Measurements from ENCODE around the gene LRRC37A.
"Not testable (repeated sequence)": the region's sequence is repeated elsewhere in the genome, so short reads cannot be mapped to it uniquely, and the experiment has no call there.

Gene LRRC37A

GRCh38 chr17:46287587-46287986, 7.3 kb upstream of the LRRC37A start:
- H3K27me3 ChIP-seq (ENCODE audit: control insufficient read depth in 5 of 5, insufficient read depth in 4 of 5, low read length in 5 of 5); H3K4me1 ChIP-seq (ENCODE audit: control insufficient read depth in 5 of 5, insufficient read depth in 5 of 5, low read length in 5 of 5); H3K36me3 ChIP-seq (ENCODE audit: control insufficient read depth in 5 of 5, insufficient read depth in 5 of 5, low read length in 5 of 5); H3K27ac ChIP-seq (ENCODE audit: low read depth, low read length); H3K9ac ChIP-seq (ENCODE audit: low read length in 5 of 5); H3K9me3 ChIP-seq (ENCODE audit: control insufficient read depth in 5 of 5, low read length in 5 of 5); H3K4me3 ChIP-seq (ENCODE audit: low read depth in 1 of 5, low read length in 5 of 5): not testable (repeated sequence)

GRCh38 chr17:46290906-46291546, 3.9 kb upstream of the LRRC37A start:
- H3K27ac ChIP-seq (ENCODE audit: low read depth, low read length); H3K9ac ChIP-seq (ENCODE audit: low read length in 5 of 5); H3K9me3 ChIP-seq (ENCODE audit: control insufficient read depth in 5 of 5, low read length in 5 of 5); H3K4me1 ChIP-seq (ENCODE audit: control insufficient read depth in 5 of 5, insufficient read depth in 5 of 5, low read length in 5 of 5); H3K27me3 ChIP-seq (ENCODE audit: control insufficient read depth in 5 of 5, insufficient read depth in 4 of 5, low read length in 5 of 5); H3K36me3 ChIP-seq (ENCODE audit: control insufficient read depth in 5 of 5, insufficient read depth in 5 of 5, low read length in 5 of 5); H3K4me3 ChIP-seq (ENCODE audit: low read depth in 1 of 5, low read length in 5 of 5): not testable (repeated sequence)

- H3K27ac ChIP-seq (ENCODE audit: low read depth, low read length); H3K9ac ChIP-seq (ENCODE audit: low read length in 5 of 5); H3K4me3 ChIP-seq (ENCODE audit: low read depth in 1 of 5, low read length in 5 of 5); H3K36me3 ChIP-seq (ENCODE audit: control insufficient read depth in 5 of 5, insufficient read depth in 5 of 5, low read length in 5 of 5); H3K27me3 ChIP-seq (ENCODE audit: control insufficient read depth in 5 of 5, insufficient read depth in 4 of 5, low read length in 5 of 5); H3K4me1 ChIP-seq (ENCODE audit: control insufficient read depth in 5 of 5, insufficient read depth in 5 of 5, low read length in 5 of 5); H3K9me3 ChIP-seq (ENCODE audit: control insufficient read depth in 5 of 5, low read length in 5 of 5): not testable (repeated sequence)
Measured at GRCh38 chr17:46291618-46292017, 3.3 kb upstream of the LRRC37A start.

GRCh38 chr17:46341220-46341619, 46.3 kb downstream of the LRRC37A start:
- not testable (repeated sequence) for H3K4me1 ChIP-seq (ENCODE audit: control insufficient read depth in 5 of 5, insufficient read depth in 5 of 5, low read length in 5 of 5); H3K9ac ChIP-seq (ENCODE audit: low read length in 5 of 5); H3K9me3 ChIP-seq (ENCODE audit: control insufficient read depth in 5 of 5, low read length in 5 of 5)

GRCh38 chr17:46342131-46342530, 47.2 kb downstream of the LRRC37A start:
- not testable (repeated sequence) for H3K9ac ChIP-seq (ENCODE audit: low read length in 5 of 5); H3K9me3 ChIP-seq (ENCODE audit: control insufficient read depth in 5 of 5, low read length in 5 of 5); H3K36me3 ChIP-seq (ENCODE audit: control insufficient read depth in 5 of 5, insufficient read depth in 5 of 5, low read length in 5 of 5)

More at GRCh38 chr17:46341220-46341619, 46.3 kb downstream of the LRRC37A start:
- H3K36me3 ChIP-seq (ENCODE audit: control insufficient read depth in 5 of 5, insufficient read depth in 5 of 5, low read length in 5 of 5); H3K27ac ChIP-seq (ENCODE audit: low read depth, low read length); H3K4me3 ChIP-seq (ENCODE audit: low read depth in 1 of 5, low read length in 5 of 5); H3K27me3 ChIP-seq (ENCODE audit: control insufficient read depth in 5 of 5, insufficient read depth in 4 of 5, low read length in 5 of 5): not testable (repeated sequence)

GRCh38 chr17:46348345-46348744, 53.4 kb downstream of the LRRC37A start:
- H3K4me3 ChIP-seq (ENCODE audit: low read depth in 1 of 5, low read length in 5 of 5); H3K4me1 ChIP-seq (ENCODE audit: control insufficient read depth in 5 of 5, insufficient read depth in 5 of 5, low read length in 5 of 5); H3K27me3 ChIP-seq (ENCODE audit: control insufficient read depth in 5 of 5, insufficient read depth in 4 of 5, low read length in 5 of 5); H3K9me3 ChIP-seq (ENCODE audit: control insufficient read depth in 5 of 5, low read length in 5 of 5); H3K36me3 ChIP-seq (ENCODE audit: control insufficient read depth in 5 of 5, insufficient read depth in 5 of 5, low read length in 5 of 5); H3K9ac ChIP-seq (ENCODE audit: low read length in 5 of 5); H3K27ac ChIP-seq (ENCODE audit: low read depth, low read length): not testable (repeated sequence)

More at GRCh38 chr17:46342131-46342530, 47.2 kb downstream of the LRRC37A start:
- H3K4me1 ChIP-seq (ENCODE audit: control insufficient read depth in 5 of 5, insufficient read depth in 5 of 5, low read length in 5 of 5); H3K27me3 ChIP-seq (ENCODE audit: control insufficient read depth in 5 of 5, insufficient read depth in 4 of 5, low read length in 5 of 5); H3K27ac ChIP-seq (ENCODE audit: low read depth, low read length); H3K4me3 ChIP-seq (ENCODE audit: low read depth in 1 of 5, low read length in 5 of 5): not testable (repeated sequence)

- H3K36me3 ChIP-seq (ENCODE audit: control insufficient read depth in 5 of 5, insufficient read depth in 5 of 5, low read length in 5 of 5); H3K4me3 ChIP-seq (ENCODE audit: low read depth in 1 of 5, low read length in 5 of 5); H3K9ac ChIP-seq (ENCODE audit: low read length in 5 of 5); H3K27ac ChIP-seq (ENCODE audit: low read depth, low read length); H3K9me3 ChIP-seq (ENCODE audit: control insufficient read depth in 5 of 5, low read length in 5 of 5); H3K27me3 ChIP-seq (ENCODE audit: control insufficient read depth in 5 of 5, insufficient read depth in 4 of 5, low read length in 5 of 5); H3K4me1 ChIP-seq (ENCODE audit: control insufficient read depth in 5 of 5, insufficient read depth in 5 of 5, low read length in 5 of 5): not testable (repeated sequence)
Measured at GRCh38 chr17:46349060-46349459, 54.1 kb downstream of the LRRC37A start.

GRCh38 chr17:46353856-46354255, 58.9 kb downstream of the LRRC37A start:
- H3K4me3 ChIP-seq (ENCODE audit: low read depth in 1 of 5, low read length in 5 of 5); H3K36me3 ChIP-seq (ENCODE audit: control insufficient read depth in 5 of 5, insufficient read depth in 5 of 5, low read length in 5 of 5); H3K9ac ChIP-seq (ENCODE audit: low read length in 5 of 5); H3K27ac ChIP-seq (ENCODE audit: low read depth, low read length); H3K27me3 ChIP-seq (ENCODE audit: control insufficient read depth in 5 of 5, insufficient read depth in 4 of 5, low read length in 5 of 5); H3K4me1 ChIP-seq (ENCODE audit: control insufficient read depth in 5 of 5, insufficient read depth in 5 of 5, low read length in 5 of 5); H3K9me3 ChIP-seq (ENCODE audit: control insufficient read depth in 5 of 5, low read length in 5 of 5): not testable (repeated sequence)

GRCh38 chr17:46361145-46361735, 66.3 kb downstream of the LRRC37A start:
- not testable (repeated sequence) for H3K9me3 ChIP-seq (ENCODE audit: control insufficient read depth in 5 of 5, low read length in 5 of 5); H3K9ac ChIP-seq (ENCODE audit: low read length in 5 of 5); H3K4me3 ChIP-seq (ENCODE audit: low read depth in 1 of 5, low read length in 5 of 5); H3K36me3 ChIP-seq (ENCODE audit: control insufficient read depth in 5 of 5, insufficient read depth in 5 of 5, low read length in 5 of 5); H3K27me3 ChIP-seq (ENCODE audit: control insufficient read depth in 5 of 5, insufficient read depth in 4 of 5, low read length in 5 of 5); H3K27ac ChIP-seq (ENCODE audit: low read depth, low read length); H3K4me1 ChIP-seq (ENCODE audit: control insufficient read depth in 5 of 5, insufficient read depth in 5 of 5, low read length in 5 of 5)

GRCh38 chr17:46361755-46362154, 66.8 kb downstream of the LRRC37A start, which contains the start of gene ARL17B:
ARL17B (minus strand) TSS chr17:46361766; CDS start chr17:46358397, 3,369 bp downstream.
- H3K4me3 ChIP-seq (ENCODE audit: low read depth in 1 of 5, low read length in 5 of 5); H3K9me3 ChIP-seq (ENCODE audit: control insufficient read depth in 5 of 5, low read length in 5 of 5); H3K9ac ChIP-seq (ENCODE audit: low read length in 5 of 5); H3K4me1 ChIP-seq (ENCODE audit: control insufficient read depth in 5 of 5, insufficient read depth in 5 of 5, low read length in 5 of 5); H3K36me3 ChIP-seq (ENCODE audit: control insufficient read depth in 5 of 5, insufficient read depth in 5 of 5, low read length in 5 of 5); H3K27me3 ChIP-seq (ENCODE audit: control insufficient read depth in 5 of 5, insufficient read depth in 4 of 5, low read length in 5 of 5); H3K27ac ChIP-seq (ENCODE audit: low read depth, low read length): not testable (repeated sequence)
